Islet of Langerhans (tissue), 1 donor: ENCODE data around the gene HRK.

Experiments
- FAIRE-seq: peaks from one replicate; lab custom pipeline; 2011; peaks lifted over from hg19 to GRCh38; lab: Jason Lieb, UNC

The HRK gene

GRCh38 chr12:116881325-116881876, at the start of gene HRK:
Gene HRK, minus strand, starts transcription at chr12:116881441. Its CDS starts 134 bp downstream, at chr12:116881307.
- FAIRE-seq, result no peak

DNA sequence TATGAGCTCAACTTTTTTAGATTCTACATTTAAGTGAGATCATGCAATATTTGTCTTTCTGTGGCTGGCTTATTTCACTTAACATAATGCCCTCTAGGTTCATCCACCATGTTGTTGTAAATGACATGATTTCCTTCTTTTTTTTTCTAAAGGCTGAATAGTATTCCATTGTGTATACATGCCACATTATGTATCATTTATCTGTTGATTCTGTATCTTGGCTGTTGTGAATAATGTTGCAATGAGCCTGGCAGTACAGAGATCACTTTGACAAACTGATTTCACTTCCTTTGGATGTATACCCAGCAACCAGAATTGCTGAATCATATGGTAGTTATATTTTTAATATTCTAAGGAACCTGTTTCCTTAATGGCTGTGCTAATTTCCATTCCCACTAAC, 48.6 kb upstream of the HRK start:
- no peak for FAIRE-seq

DNA sequence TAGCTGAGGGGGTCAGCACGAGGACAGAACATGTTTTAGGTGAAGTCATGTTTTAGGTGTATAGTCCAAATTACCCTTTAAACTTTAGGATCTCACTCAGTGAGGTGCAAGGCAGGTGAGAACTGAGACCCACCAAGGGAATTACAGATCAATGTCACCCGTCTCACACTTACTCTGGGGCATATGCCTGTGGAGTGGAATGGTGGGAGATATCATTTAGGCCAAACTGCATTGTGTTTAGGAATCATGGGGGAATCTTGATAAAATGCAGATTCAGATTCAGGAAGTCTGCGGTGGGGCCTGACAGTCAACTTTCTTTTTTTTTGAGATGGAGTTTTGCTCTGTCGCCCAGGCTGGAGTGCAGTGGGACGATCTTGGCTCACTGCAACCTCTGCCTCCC, 47.3 kb upstream of the HRK start:
- FAIRE-seq, result no peak

- FAIRE-seq, result no peak
These were observed 46.2 kb upstream of the HRK start for GRCh38 chr12:116927244-116927940.

- FAIRE-seq, result no peak
These were observed 45.3 kb upstream of the HRK start for GRCh38 chr12:116926283-116927243.

DNA sequence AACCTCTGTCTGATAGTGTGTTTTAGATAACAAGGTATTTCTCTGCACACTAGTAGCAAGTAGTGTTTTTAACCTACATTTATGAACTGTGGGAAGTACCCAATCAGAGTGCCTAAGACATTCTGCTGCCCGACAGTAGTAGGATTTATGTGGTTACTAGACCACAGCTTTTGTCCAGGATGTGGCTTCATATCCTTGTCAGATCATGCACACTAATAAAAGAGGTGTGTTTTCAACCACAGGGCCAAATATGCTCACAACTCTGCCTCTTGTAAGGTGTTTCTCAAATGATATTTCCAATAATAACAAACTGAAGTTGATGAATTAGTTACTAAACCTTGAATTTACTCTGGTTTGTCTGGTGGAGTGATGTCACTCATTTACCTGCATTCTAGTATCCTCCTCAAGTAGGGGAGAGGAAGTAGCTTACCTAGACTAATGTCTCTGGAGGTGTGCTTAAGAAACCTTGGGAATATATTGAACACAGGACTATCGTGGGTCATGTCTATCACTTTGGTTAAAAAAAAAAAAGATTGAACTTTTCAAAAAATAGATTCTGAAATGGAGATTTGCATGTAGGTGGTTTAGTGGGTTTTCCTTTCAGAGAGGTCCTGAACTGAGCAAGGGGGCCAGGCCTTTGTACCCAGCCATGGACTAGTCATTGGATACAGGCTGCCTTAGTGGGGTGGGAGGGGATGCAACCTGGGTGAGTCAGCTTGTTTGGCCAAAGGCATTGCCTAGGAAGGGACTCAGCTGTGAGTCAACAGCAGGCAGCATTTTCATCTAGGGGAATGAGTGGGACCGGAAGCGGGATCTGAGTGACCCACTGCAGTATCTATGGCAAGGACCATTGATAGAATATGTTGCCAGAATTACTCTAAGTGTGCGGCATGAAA, 43.6 kb upstream of the HRK start:
- FAIRE-seq, result no peak

DNA sequence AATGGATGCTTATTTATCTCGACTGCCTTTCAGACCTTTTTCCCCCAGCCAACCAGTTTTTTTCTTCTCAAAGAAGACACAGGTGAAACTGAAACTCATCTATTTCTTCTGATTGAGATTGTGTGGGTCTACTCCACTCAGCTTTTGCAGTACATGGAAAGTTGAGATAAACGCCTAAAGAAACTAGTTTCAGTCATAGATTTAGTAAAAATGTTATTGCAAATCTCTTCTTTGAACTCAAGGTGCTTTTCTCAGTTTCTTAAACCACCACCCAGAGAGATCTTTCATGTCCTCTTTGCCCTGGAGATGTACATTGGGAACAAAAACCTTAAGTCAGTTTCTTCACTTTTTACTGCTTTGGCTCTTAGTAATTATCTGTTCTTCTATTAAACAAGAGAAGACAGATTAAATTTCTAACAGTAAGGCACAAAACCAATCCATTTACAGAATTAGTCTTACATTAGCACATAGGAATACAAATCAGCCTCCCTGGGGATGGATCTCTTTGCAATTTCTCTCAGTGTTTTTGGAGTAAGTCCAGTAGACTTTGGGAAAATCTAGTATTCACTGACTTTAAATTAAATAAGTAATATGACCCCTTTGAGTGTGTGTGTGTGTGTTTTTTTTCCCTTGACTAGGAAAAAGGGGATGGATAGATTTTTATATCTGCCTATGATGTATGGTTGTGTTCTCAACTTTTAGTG, 41.1 kb upstream of the HRK start:
- no peak for FAIRE-seq

DNA sequence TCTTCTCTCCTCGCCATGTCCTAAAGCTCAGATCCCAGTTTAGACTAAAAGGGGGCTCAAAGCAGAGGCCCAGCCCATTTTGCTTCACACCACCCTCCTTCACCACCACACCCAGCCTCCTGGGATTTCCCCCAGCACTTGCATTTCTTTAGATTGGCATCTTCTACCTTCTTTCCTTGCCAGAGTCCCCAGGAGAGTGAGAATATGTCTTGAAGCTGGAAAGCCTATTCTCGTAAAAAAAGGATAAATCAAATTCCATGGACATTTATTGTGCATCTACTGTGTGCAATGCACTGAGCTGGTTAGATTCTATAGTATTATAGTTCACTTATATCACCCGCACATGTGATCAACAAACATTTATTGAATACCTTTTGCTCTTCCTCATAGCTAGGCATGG, 39.7 kb upstream of the HRK start:
- no peak for FAIRE-seq

DNA sequence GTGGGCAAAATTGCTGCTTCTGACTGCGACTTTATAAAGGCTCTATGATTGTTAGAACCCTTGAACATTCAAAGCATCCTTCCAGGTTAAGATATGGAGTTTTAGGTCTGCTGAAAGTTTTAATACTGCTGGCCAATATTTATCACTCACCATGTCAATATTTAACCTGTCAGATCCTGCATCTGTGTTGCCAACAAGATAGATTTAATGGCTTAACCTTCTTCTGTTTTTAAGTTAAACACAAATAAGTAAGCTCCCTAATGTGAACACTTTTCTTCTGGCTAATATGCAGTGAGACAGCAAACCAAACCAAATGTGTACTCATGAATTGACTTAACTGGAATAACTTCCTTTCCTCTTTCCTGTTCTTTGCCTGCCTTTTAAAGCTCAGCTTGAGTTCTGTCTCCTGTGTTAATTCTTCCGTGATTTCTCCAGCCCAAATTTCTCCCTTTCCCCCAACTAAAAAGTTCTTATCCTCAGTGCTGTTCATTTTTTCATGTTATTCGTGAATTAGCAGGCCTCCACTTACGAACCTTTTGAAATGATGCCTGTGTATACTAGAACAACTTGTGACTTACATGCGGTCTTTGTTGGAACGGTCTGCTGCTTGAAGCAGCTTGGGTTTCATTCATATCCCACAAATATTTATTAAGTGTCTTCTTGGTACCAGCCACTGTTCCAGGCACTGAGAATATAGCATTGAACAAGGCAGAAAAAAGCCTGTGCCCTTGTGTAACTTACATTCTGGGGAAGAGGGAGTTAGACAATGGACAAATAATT, 38.7 kb upstream of the HRK start:
- no peak for FAIRE-seq

- no peak for FAIRE-seq
These were observed 38.0 kb upstream of the HRK start for GRCh38 chr12:116919247-116919661.

GRCh38 chr12:116918464-116918863, 37.2 kb upstream of the HRK start:
- FAIRE-seq, result no peak

DNA sequence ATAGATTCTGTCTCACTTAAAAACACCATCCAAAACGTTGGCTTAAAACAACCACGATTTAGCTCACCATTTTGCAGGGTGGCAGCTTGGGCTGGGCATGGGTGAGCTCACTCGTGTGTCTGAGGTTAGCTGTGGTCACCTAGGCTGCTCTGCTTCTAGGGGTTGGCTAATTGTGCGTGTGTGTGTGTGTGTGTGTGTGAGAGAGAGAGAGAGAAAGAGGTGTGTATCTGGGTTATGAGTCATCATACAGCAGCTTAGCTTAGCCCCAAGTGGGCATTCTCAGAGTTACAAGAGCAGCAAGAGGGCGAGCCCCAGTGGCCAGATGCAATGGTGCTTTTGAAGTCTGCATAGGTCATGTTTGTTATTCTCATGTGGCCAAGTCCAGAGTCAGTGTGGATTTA, 35.5 kb upstream of the HRK start:
- FAIRE-seq, result peak; percentile 49

DNA sequence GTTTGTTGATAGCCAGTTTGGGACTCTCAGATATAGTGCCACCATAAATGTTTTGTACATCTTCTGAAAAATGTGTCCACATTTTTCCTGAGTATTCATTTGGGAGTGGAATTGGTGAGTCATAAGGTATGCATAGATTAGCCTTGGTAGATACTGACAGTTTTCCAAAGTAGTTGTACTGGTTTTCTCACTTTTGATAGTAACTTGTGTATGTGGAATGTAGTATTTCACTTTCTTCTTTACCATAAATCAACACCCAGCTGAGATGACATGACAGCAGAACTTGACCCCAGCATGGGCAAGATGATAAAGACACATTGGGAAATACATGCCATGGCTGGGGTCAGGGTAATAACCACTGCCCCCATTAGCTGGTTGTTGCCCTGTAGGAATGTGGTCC, 34.9 kb upstream of the HRK start:
- no peak for FAIRE-seq

- no peak for FAIRE-seq
These were observed 34.1 kb upstream of the HRK start for GRCh38 chr12:116915326-116915725.

DNA sequence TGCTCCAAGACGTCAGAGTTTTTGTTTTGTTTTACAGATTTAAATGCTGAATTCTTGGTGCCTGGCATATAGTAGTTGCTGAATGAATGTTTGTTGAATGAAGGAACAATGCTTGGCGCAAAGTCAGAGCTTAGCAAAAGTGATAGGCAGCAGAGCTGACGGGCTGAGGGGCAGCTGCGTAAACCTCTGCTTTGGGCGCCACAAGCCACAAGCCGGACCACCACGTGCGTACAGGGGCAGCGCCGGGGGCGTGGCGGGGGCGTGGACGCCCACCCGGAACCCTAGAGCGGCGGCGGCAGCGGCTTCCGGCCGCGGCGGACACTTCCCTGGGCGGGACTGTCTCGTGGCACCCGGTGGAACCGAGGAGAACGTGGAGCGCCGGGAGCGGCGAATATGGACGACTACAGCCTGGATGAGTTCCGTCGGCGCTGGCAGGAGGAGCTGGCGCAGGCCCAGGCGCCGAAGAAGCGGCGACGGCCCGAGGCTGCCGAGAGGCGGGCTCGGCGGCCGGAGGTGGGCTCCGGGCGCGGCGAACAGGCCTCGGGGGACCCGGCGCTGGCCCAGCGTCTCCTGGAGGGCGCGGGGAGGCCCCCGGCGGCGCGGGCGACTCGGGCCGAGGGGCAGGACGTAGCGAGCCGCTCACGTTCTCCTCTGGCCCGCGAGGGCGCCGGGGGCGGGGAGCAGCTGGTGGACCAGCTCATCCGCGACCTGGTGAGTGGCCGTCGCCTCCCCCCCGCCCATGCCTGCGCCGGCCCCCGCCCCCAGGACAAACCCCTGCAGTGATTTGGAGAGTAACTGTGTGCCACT, 29.6 kb upstream of the HRK start, which contains the start of gene FBXW8:
Gene FBXW8, plus strand, starts transcription at position 306 of the 807 bp plus-strand sequence. Its CDS starts 88 bp downstream, at position 394.
- peak; percentile 76 for FAIRE-seq

DNA sequence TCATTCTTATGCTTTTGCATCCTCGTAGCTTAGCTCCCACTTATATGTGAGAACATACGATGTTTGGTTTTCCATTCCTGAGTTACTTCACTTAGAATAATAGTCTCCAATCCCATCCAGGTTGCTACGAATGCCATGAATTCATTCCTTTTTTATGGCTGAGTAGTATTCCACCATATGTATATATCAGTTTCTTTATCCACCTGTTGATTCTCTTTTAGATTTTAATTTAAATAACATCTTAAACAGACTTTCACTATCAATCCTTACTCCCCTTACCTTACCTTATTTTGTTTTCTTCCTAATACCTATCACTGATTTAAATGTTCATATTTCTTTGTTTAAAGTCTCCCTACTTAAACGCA, 29.0 kb upstream of the HRK start:
- FAIRE-seq, result no peak

DNA sequence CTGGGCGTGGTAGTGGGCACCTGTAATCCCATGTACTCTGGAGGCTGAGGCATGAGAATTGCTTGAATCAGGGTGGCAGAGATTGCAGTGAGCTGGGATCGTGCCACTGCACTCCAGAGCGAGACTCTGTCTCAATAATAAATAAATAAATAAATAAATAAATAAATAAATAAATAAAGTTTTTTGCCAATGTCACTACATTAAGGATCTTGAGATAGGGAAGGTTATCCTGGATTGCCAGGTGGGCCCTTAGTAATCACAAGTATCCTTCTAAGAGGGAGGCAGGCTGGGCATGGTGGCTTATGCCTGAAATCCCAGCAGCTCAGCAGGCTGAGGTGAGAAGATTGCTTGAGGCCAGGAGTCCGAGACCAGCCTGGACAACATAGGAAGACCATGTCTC, 25.0 kb upstream of the HRK start:
- FAIRE-seq, result no peak

DNA sequence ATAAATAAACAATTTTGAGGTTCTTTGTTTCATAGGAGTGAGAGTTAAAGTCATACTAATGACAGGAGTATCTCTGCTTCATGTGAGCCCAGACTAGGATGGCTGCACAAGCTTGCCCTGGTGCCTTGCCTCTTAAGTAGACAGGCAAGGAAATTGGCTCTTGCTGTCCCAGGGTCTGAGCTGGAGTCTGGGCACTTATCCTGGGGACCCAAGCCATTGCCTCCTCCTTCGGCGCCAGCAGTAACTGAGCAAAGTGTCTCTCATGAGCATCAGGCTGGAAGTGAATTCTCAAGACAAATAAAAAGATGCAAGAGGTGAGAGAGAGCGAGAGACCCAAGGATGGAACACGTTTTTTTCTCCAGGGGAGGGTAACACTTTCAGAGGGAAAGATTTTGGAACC, 22.6 kb upstream of the HRK start:
- FAIRE-seq, result no peak

DNA sequence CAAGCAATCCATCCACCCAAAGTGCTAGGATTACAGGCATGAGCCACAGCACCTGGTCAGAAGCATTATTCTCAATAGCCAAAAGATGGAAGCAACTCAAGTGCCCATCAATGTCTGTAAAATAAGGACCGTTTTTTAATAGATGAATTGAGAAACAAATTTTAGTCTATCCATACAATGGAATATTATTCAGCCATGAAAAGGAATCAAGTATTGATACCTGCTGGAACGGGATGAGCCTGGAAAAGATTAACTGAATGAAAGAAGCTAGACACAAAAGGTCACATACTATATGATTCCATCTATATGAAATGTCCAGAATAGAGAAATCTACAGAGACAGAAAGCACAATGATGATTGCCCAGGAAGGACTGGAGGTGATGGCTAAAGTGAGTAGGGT, 20.4 kb upstream of the HRK start:
- no peak for FAIRE-seq

GRCh38 chr12:116898669-116899068, 17.4 kb upstream of the HRK start:
- no peak for FAIRE-seq
